ENCODE measurements around the gene CMTM4. TPM values are rescaled to one million over a fixed set of nuclear protein-coding genes. Genes with fewer than 3 reads are reported as not detected.

The CMTM4 gene
- total and polyA plus RNA-seq, 2 of the 8 experiments (the other 6 are each of a cell fraction or from before 2014, with no cell fraction given) = 35.3 to 51.7 TPM

- no peak for TF ChIP-seq CHD7 (IDR thresholded peaks at IDR 0.05; ENCODE audit: insufficient replicate concordance, low read length)
- no peak for TF ChIP-seq CBX8 (IDR thresholded peaks at IDR 0.05; ENCODE audit: borderline replicate concordance, low read depth, low read length)
- TF ChIP-seq PHF8 (conservative IDR thresholded peaks at IDR 0.05; ENCODE audit: low read depth, low read length) = peak; percentile 50
- peak in 1 of 2 experiments; percentile 68; a peak in 2 of 3 replicates for TF ChIP-seq POLR2A (IDR thresholded peaks at IDR 0.05; ENCODE audit: control extremely low read depth in 1 of 2, low read depth in 2 of 2, low read length in 2 of 2)
- no peak for TF ChIP-seq SP1 (IDR thresholded peaks at IDR 0.05; ENCODE audit: low read depth, low read length)
- TF ChIP-seq SIN3A (conservative IDR thresholded peaks at IDR 0.05 in 1 of 2, IDR thresholded peaks at IDR 0.05 in 1 of 2; ENCODE audit: low read depth in 1 of 2, low read length in 2 of 2) = peak in 1 of 2 experiments; percentile 19; a peak in 1 of 4 replicates
- no peak for TF ChIP-seq BACH1 (IDR thresholded peaks at IDR 0.05; ENCODE audit: low read length)
- no peak for TF ChIP-seq GTF2F1 (IDR thresholded peaks at IDR 0.05; ENCODE audit: borderline replicate concordance, low read depth, low read length)
- TF ChIP-seq HDAC6 (IDR thresholded peaks at IDR 0.05; ENCODE audit: low read depth, low read length) = no peak
- TF ChIP-seq JUN (IDR thresholded peaks at IDR 0.05; ENCODE audit: low read depth, low read length) = no peak
Observed at GRCh38 chr16:66695935-66696668, 441 bp downstream of the CMTM4 start (continued).

All from H1 (cell line).